Colonic mucosa (tissue), 4 donors: ENCODE measurements around the gene BCOR. TPM values are rescaled to one million over a fixed set of nuclear protein-coding genes. Genes with fewer than 3 reads are reported as not detected.

ENCODE experiments used
- DNase-seq: peaks from one replicate; pipeline ENCODE4 v3.0.0-alpha.2; 2020
- H3K27ac ChIP-seq: fragments of 200-600 bp; one replicate; pipeline ENCODE4 v1.8.0; 2021
- H3K27me3 ChIP-seq: fragments of 200-600 bp; one replicate; pipeline ENCODE4 v1.8.0; 2021
- H3K36me3 ChIP-seq: fragments of 200-600 bp; one replicate; pipeline ENCODE4 v1.8.0; 2021
- H3K4me1 ChIP-seq: fragments of 200-600 bp; one replicate; pipeline ENCODE4 v1.8.0; 2021; ENCODE audit warnings: mild to moderate bottlenecking
- H3K4me3 ChIP-seq: fragments of 200-600 bp; one replicate; pipeline ENCODE4 v1.8.0; 2021
- H3K9ac ChIP-seq, 2 donors: one replicate each; pipeline ENCODE4 v1.7.0; 2013; ENCODE audit warnings: control low read depth in 2 of 2, low read depth in 2 of 2, low read length in 2 of 2
- H3K9me3 ChIP-seq: fragments of 200-600 bp; one replicate; pipeline ENCODE4 v1.8.0; 2021
- CTCF ChIP-seq: fragments of 200-600 bp; IDR thresholded peaks from one replicate; pipeline ENCODE4 v1.8.0; 2022; ENCODE audit warnings: antibody characterized with exemption, mild to moderate bottlenecking
- intact Hi-C: fragments of 100-400 bp; cut with DNase I; formaldehyde crosslinking; loops from one replicate; pipeline ENCODE4 v1.14.1; 2022
- total RNA-seq, 2 donors: library from RNA; stranded (reverse); fragmentation: NEBNext Ultra II Directional in 1 of 2; extraction: Animal tissue kit (Norgen Biotek cat#: 25700) in 1 of 2; gene quantifications; one replicate each; pipeline ENCODE4 v1.2.1, GENCODE V29; 2021
- donor health status: healthy.
- donor health status: DM: no; HTN: no; CAD: no.
- donor health status: DM: no; HTN: no; CAD: no.

The BCOR gene
- total RNA-seq, 2 donors from 2014 or later = 18.3 to 21.3 TPM

DNA sequence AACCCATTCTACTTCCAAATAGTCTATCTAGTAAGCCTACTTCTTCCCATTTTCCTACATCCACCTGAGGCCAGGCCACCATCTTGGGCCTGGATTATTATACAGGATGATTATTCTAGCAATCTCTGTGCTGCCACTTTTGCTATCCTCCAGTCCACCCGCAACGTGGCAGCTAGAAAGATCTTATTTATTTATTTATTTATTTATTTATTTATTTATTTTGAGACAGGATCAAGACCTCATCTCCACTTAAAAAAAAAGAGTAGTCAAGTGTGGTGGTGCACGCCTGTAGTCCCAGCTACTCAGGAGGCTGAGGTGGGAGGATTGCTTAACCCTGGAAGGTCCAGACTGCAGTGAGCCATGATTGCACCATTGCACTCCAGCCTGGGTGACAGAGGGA is 15.2 kb upstream of the BCOR start:
- no peak for DNase-seq
- Histone ChIP-seq H3K4me1 (peaks cover 8% of the 10 kb centered on the region), H3K9me3 (no peaks in the 10 kb centered on the region), H3K4me3 (no peak overlapping the region), H3K9ac (no peak overlapping the region), H3K36me3 (no peaks in the 10 kb centered on the region), H3K27me3 (peaks cover 14% of the 10 kb centered on the region), H3K27ac (no peak overlapping the region)
- intact Hi-C loops = loop anchor here (5.0 kb wide), 1 partner anchor 34 kb away; no protein-coding TSS in a partner anchor
- no peak for TF ChIP-seq CTCF

DNA sequence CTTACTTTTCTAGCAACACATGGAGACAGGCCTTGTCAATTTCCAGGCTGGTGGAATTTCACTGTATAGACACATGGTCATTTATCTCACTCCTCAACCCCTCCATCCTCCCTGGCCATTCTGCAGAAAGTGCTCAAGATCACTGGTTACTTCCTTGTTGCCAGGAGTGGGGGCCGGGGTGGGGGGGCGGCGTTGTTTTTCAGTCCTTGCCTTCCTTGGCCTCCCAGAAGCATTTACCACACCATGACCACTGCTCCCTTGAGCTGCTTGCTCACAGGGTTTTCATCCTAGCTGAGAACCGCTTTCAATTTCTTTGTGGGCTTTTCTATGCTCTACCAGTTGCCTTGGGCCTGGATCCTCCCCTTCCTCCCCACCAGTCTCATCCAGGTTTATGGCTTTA is 14.1 kb upstream of the BCOR start:
- no peak overlapping the region for H3K27ac ChIP-seq
- no peak for DNase-seq
- no peaks in the 10 kb centered on the region for H3K36me3 ChIP-seq
- no peaks in the 10 kb centered on the region for H3K9me3 ChIP-seq
- peaks cover 12% of the 10 kb centered on the region for H3K4me1 ChIP-seq
- H3K9ac ChIP-seq = no peak overlapping the region
- no peak for TF ChIP-seq CTCF
- H3K4me3 ChIP-seq = no peak overlapping the region
- H3K27me3 ChIP-seq = peaks cover 24% of the 10 kb centered on the region
- intact Hi-C loops = loop anchor here (5.0 kb wide), 1 partner anchor 35 kb away; no protein-coding TSS in a partner anchor

DNA sequence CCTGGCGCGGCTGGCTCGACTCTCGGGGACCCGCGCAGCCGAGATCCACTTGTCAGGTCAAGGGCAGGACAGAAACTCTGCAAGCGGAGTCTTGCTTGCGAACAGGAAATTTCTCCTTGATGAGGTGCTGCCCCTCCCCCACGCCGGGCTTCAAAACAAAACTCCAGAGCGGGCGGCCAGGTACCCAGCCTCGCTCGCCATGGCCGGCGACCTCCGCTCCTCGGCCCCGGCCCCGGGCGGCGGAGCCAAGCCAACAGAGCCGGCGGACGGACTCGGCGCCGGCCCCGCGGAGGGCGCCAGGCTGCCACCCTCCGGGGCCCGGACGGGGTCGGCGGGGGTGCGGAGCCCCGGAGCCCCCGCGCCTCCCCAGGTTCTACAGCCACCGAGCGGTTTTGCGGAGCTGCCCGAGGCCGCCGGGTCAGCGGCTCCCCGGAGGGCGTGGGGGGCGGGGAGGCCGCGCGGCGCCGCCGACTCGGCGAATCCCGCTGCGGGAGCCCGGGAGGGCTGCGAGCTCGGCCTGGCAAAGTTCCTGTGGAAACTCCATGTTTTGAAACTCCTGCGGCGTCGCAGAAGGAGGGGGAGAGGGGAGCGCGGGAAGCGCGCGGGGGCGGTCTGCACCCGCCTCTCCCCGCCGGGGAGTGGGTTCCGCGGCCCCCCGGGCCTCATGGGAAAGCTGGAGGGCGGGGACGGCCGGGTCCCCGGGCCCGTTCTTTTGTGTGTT is 11.7 kb upstream of the BCOR start:
- peak overlapping the region; percentile 45 for H3K4me3 ChIP-seq

DNA sequence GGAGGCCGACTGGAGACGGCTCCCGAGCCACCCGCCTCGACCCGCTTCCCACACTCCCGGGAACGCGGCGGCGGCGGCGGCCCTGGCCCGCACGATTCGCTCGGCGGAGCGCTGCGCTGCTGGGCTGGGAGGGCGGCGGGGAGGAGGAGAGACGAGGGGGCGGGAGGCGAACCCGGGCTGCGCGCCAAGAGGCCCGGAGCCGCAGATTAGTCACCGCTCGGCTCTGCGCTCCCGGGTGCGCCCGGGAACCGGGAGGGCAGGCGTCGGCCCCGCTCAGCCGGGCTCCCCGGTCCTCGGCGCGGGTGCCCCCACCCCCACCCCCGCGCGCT is 11.2 kb upstream of the BCOR start:
- Histone ChIP-seq H3K4me3 (peak overlapping the region; percentile 45), H3K36me3 (no peaks in the 10 kb centered on the region), H3K27ac (peak overlapping the region; percentile 82), H3K27me3 (peaks cover 45% of the 10 kb centered on the region), H3K9me3 (no peaks in the 10 kb centered on the region), H3K9ac (peak overlapping the region; percentile 38 to 53), H3K4me1 (peaks cover 12% of the 10 kb centered on the region)
- TF ChIP-seq CTCF = no peak
- intact Hi-C loops = no loop called here
- peak; percentile 79 for DNase-seq

More for the DNA sequence above, 11.7 kb upstream of the BCOR start:
- peaks cover 12% of the 10 kb centered on the region for H3K4me1 ChIP-seq
- H3K27ac ChIP-seq = peak overlapping the region; percentile 82
- peak; percentile 68 for DNase-seq
- no peaks in the 10 kb centered on the region for H3K9me3 ChIP-seq
- intact Hi-C loops = loop anchor here (5.0 kb wide), 1 partner anchor 38 kb away; no protein-coding TSS in a partner anchor
- H3K9ac ChIP-seq = peak overlapping the region; percentile 46 to 58
- H3K27me3 ChIP-seq = peaks cover 43% of the 10 kb centered on the region
- no peak for TF ChIP-seq CTCF
- no peaks in the 10 kb centered on the region for H3K36me3 ChIP-seq

DNA sequence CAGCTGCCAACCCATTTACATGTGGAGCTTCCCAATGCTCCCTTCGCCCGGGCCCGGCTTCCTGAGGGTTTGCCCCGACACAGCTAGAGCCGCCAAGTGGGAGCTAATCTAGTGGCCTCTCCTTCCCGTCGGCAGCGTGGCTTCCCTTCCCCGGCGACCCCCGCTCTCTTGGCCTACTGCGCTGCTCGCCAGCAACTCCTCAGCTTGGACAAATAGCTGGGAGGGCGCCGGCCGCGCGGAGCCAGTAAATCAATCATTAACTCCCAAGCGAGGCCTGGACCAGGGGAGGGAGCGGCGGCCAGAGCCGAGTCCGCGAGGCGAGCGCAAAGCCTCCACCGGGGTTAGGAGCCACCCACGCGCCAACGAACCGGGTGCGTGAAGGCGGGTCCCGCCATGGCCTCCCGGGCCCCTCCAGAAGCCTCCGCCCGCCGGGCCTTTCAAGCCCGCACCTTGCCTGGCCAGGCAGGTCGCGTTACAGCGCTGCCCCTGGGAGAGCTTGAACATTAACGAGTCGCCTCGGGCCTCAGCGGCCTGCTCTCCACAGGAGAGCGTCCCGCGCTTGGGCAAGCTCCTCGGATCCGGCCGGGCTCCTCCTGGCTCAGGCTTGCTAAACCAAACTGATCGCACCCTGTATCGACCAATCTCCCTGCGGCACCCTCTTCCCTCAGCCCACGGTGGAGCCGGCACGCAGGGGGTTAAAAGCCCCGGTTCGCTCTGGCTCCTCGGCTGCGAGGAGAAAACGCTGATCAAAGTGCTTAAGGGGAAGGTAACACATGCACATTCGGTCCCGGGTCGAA is 10.6 kb upstream of the BCOR start:
- intact Hi-C loops = no loop called here
- peak; percentile 65 for DNase-seq
- Histone ChIP-seq H3K36me3 (no peaks in the 10 kb centered on the region), H3K4me3 (peak overlapping the region; percentile 45), H3K4me1 (peaks cover 12% of the 10 kb centered on the region), H3K27me3 (peaks cover 45% of the 10 kb centered on the region), H3K27ac (peak overlapping the region; percentile 82), H3K9ac (peak overlapping the region; percentile 38 to 53), H3K9me3 (no peaks in the 10 kb centered on the region)
- TF ChIP-seq CTCF = no peak
